Activated T-cell treated with anti-CD3 and anti-CD28 coated beads, Interleukin-2, amount 50 U/mL, for 4 hours (primary cell): Measurements from ENCODE around the gene MLXIP. TPM values are rescaled to one million over a fixed set of nuclear protein-coding genes. Genes with fewer than 3 reads are reported as not detected.

Experiments used
- ATAC-seq, 2 donors: fragments of 200-7000 bp; cut with Tn5 transposase; one replicate each; pipeline ENCODE4 v1.10.0; 2021
- DNase-seq: peaks from one replicate; pipeline ENCODE4 v3.0.0-alpha.2; 2020
- H3K27me3 Mint-ChIP-seq: one replicate; pipeline ENCODE4 v1.8.0; 2021; ENCODE audit warnings: low read depth, mixed read lengths
- H3K36me3 Mint-ChIP-seq: one replicate; pipeline ENCODE4 v1.8.0; 2022; ENCODE audit warnings: mixed read lengths; ENCODE audit not compliant: insufficient read depth
- H3K4me1 Mint-ChIP-seq: one replicate; pipeline ENCODE4 v1.8.0; 2021; ENCODE audit warnings: low read depth, mixed read lengths
- H3K4me3 Mint-ChIP-seq: one replicate; pipeline ENCODE4 v1.8.0; 2021; ENCODE audit warnings: mild to moderate bottlenecking, moderate library complexity, mixed read lengths
- H3K9me3 Mint-ChIP-seq: one replicate; pipeline ENCODE4 v1.8.0; 2021; ENCODE audit warnings: mixed read lengths
- total RNA-seq, 3 donors: library from RNA; stranded (reverse); gene quantifications; one replicate each; pipeline ENCODE4 v1.2.1, GENCODE V29; 2021

The MLXIP gene
- total RNA-seq, 3 donors from 2014 or later = 35.9 to 42.3 (median 37.9) TPM

- no peak for DNase-seq
- Mint-ChIP-seq H3K27me3 (no peaks in the 10 kb centered on the region), H3K9me3 (no peaks in the 10 kb centered on the region), H3K36me3 (peaks cover 10% of the 10 kb centered on the region), H3K4me1 (peaks cover 12% of the 10 kb centered on the region), H3K4me3 (no peak overlapping the region)
- no peak for ATAC-seq
Measured at GRCh38 chr12:122127839-122128238, 49.3 kb downstream of the MLXIP start.

- Mint-ChIP-seq H3K36me3 (peaks cover 12% of the 10 kb centered on the region), H3K4me1 (peaks cover 6% of the 10 kb centered on the region)
- no peak for DNase-seq
Measured at GRCh38 chr12:122128481-122128880, 49.9 kb downstream of the MLXIP start.

GRCh38 chr12:122129131-122129530 lies 50.6 kb downstream of the MLXIP start:
- H3K36me3 Mint-ChIP-seq = peaks cover 19% of the 10 kb centered on the region
- H3K27me3 Mint-ChIP-seq = no peaks in the 10 kb centered on the region
- H3K9me3 Mint-ChIP-seq = no peaks in the 10 kb centered on the region
- ATAC-seq = no peak
- no peak overlapping the region for H3K4me3 Mint-ChIP-seq
- H3K4me1 Mint-ChIP-seq = peaks cover 3% of the 10 kb centered on the region
- no peak for DNase-seq

More at GRCh38 chr12:122128481-122128880, 49.9 kb downstream of the MLXIP start:
- ATAC-seq = no peak
- Mint-ChIP-seq H3K9me3 (no peaks in the 10 kb centered on the region), H3K4me3 (no peak overlapping the region), H3K27me3 (no peaks in the 10 kb centered on the region)

- no peak overlapping the region for H3K4me3 Mint-ChIP-seq
- no peak for DNase-seq
- peaks cover 23% of the 10 kb centered on the region for H3K36me3 Mint-ChIP-seq
- H3K27me3 Mint-ChIP-seq = no peaks in the 10 kb centered on the region
- ATAC-seq = no peak
- peaks cover 3% of the 10 kb centered on the region for H3K4me1 Mint-ChIP-seq
- no peaks in the 10 kb centered on the region for H3K9me3 Mint-ChIP-seq
Measured at GRCh38 chr12:122130150-122130549, 51.6 kb downstream of the MLXIP start.

GRCh38 chr12:122133192-122133950 lies 54.8 kb downstream of the MLXIP start:
- no peak for DNase-seq
- no peak for ATAC-seq
- Mint-ChIP-seq H3K36me3 (peaks cover 21% of the 10 kb centered on the region), H3K27me3 (no peaks in the 10 kb centered on the region), H3K4me3 (no peak overlapping the region), H3K9me3 (no peaks in the 10 kb centered on the region), H3K4me1 (no peaks in the 10 kb centered on the region)

GRCh38 chr12:122135437-122136031 lies 57.0 kb downstream of the MLXIP start:
- no peak for DNase-seq
- no peak for ATAC-seq
- Mint-ChIP-seq H3K4me1 (no peaks in the 10 kb centered on the region), H3K9me3 (no peaks in the 10 kb centered on the region), H3K27me3 (no peaks in the 10 kb centered on the region), H3K4me3 (no peak overlapping the region), H3K36me3 (peaks cover 28% of the 10 kb centered on the region)

- Mint-ChIP-seq H3K4me3 (no peak overlapping the region), H3K27me3 (no peaks in the 10 kb centered on the region), H3K36me3 (peaks cover 25% of the 10 kb centered on the region), H3K4me1 (no peaks in the 10 kb centered on the region), H3K9me3 (no peaks in the 10 kb centered on the region)
- DNase-seq (no peak), ATAC-seq (no peak)
Measured at GRCh38 chr12:122137229-122137628, 58.7 kb downstream of the MLXIP start.

- Mint-ChIP-seq H3K36me3 (peaks cover 28% of the 10 kb centered on the region), H3K27me3 (no peaks in the 10 kb centered on the region), H3K4me3 (no peak overlapping the region), H3K4me1 (no peaks in the 10 kb centered on the region), H3K9me3 (no peaks in the 10 kb centered on the region)
- DNase-seq (no peak), ATAC-seq (peak; percentile 35 to 46)
Measured at GRCh38 chr12:122137681-122138080, 59.1 kb downstream of the MLXIP start.

- no peaks in the 10 kb centered on the region for H3K9me3 Mint-ChIP-seq
- DNase-seq (no peak), ATAC-seq (no peak)
- no peak overlapping the region for H3K4me3 Mint-ChIP-seq
- no peaks in the 10 kb centered on the region for H3K4me1 Mint-ChIP-seq
- H3K36me3 Mint-ChIP-seq = peaks cover 29% of the 10 kb centered on the region
- H3K27me3 Mint-ChIP-seq = no peaks in the 10 kb centered on the region
Measured at GRCh38 chr12:122138181-122138580, 59.6 kb downstream of the MLXIP start.

- Mint-ChIP-seq H3K9me3 (no peaks in the 10 kb centered on the region), H3K4me1 (no peaks in the 10 kb centered on the region)
- no peak for DNase-seq
Measured at GRCh38 chr12:122138616-122139015, 60.1 kb downstream of the MLXIP start.

GRCh38 chr12:122139266-122139665 lies 60.7 kb downstream of the MLXIP start:
- ATAC-seq = no peak
- Mint-ChIP-seq H3K27me3 (no peaks in the 10 kb centered on the region), H3K9me3 (no peaks in the 10 kb centered on the region), H3K4me1 (no peaks in the 10 kb centered on the region), H3K36me3 (peaks cover 25% of the 10 kb centered on the region), H3K4me3 (no peak overlapping the region)
- no peak for DNase-seq

More at GRCh38 chr12:122138616-122139015, 60.1 kb downstream of the MLXIP start:
- peaks cover 28% of the 10 kb centered on the region for H3K36me3 Mint-ChIP-seq
- ATAC-seq = no peak
- no peak overlapping the region for H3K4me3 Mint-ChIP-seq
- H3K27me3 Mint-ChIP-seq = no peaks in the 10 kb centered on the region

- ATAC-seq (no peak), DNase-seq (no peak)
- Mint-ChIP-seq H3K9me3 (no peaks in the 10 kb centered on the region), H3K27me3 (no peaks in the 10 kb centered on the region), H3K36me3 (peaks cover 24% of the 10 kb centered on the region), H3K4me1 (no peaks in the 10 kb centered on the region), H3K4me3 (no peak overlapping the region)
Measured at GRCh38 chr12:122139941-122140340, 61.4 kb downstream of the MLXIP start.

GRCh38 chr12:122140467-122141257 lies 62.1 kb downstream of the MLXIP start:
- no peaks in the 10 kb centered on the region for H3K9me3 Mint-ChIP-seq
- no peaks in the 10 kb centered on the region for H3K4me1 Mint-ChIP-seq
- peaks cover 21% of the 10 kb centered on the region for H3K36me3 Mint-ChIP-seq
- ATAC-seq (no peak), DNase-seq (no peak)
- no peaks in the 10 kb centered on the region for H3K27me3 Mint-ChIP-seq
- H3K4me3 Mint-ChIP-seq = no peak overlapping the region

- Mint-ChIP-seq H3K4me3 (no peak overlapping the region), H3K4me1 (no peaks in the 10 kb centered on the region), H3K27me3 (no peaks in the 10 kb centered on the region), H3K9me3 (no peaks in the 10 kb centered on the region), H3K36me3 (peaks cover 20% of the 10 kb centered on the region)
- ATAC-seq = no peak
- no peak for DNase-seq
Measured at GRCh38 chr12:122141911-122142725, 63.6 kb downstream of the MLXIP start.
